NCI-H1436 treated with DMSO at 0.1 percent for 48 hours (cell line): ENCODE results near the gene SHB.

Experiments used
- DNase-seq: peaks from one replicate; lab custom pipeline; 2025; lab: John Stamatoyannopoulos, UW

SHB gene

GRCh38 chr9:38042626-38043357 lies 26.2 kb downstream of the SHB start:
- DNase-seq, result no peak

DNA sequence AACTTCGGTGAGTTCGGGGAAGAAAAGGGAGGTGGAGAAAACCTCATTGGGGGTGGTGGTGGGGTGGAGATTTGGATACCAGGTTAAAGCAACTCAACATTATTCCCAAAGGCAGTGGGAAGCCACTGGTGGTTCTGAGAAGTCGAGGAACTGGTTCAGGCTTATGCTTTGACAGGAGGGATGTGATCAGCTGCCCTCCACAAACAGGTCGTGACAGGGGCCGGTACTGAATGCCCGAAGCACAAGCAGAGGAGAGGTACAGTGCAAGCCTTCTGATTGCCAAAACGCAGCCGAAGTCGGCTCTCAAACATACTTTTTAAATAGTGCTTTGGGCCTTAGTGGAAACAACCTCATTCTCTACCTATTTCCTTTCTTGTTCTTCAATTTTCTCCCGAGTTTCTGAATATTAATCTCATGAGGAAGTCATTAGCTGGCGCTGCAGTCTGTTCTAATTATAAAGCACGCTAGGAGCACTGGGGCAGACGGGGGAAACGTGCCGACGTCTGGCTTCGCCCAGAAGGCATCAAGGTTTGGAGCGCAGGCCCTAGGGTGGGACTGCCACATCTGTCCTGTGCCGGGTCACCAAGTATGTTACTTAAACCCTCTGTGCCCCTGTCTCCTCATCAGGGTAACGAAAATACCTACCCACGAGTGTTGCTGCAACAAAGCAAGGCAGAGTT lies 27.3 kb downstream of the SHB start:
- no peak for DNase-seq

GRCh38 chr9:38039907-38040682 lies 28.9 kb downstream of the SHB start:
- no peak for DNase-seq

DNA sequence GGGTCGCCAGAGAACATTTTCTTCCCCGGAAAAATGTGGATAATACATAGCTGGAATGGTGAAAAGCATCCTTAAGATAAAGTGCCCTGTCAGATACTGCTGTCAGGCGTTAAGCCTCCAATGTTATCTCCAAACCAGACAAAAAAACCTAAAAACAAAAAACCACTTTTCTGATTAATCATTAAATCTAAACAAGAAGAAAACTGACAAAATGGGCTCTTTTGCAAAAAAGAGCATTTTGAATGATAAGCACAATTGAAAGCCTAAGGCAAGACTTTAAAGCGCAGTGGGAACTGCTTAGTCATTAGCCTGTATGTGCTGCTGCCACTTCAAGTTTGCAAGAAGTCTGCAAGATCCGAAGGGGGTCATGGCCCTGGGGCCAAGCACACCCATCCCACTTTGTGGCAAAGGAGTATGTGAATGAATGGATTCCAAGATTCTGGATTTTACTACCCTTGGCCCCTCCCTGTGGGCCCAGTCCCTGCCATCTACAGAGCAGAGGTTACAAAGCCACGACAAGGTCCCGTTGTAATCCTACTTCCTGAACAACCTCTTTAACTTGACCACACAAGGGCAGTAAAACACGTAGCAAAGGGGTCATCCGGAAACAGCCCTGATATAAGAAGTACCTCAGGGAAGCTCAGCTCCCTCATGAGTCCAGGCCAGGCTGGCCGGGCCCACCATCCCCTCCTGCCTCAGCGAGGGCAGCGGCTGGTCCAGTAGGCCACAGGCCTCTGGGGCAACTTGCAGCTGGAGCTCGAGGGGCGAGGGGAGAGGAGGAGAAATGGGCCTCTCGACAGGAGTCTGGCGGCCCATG lies 29.7 kb downstream of the SHB start:
- no peak for DNase-seq

DNA sequence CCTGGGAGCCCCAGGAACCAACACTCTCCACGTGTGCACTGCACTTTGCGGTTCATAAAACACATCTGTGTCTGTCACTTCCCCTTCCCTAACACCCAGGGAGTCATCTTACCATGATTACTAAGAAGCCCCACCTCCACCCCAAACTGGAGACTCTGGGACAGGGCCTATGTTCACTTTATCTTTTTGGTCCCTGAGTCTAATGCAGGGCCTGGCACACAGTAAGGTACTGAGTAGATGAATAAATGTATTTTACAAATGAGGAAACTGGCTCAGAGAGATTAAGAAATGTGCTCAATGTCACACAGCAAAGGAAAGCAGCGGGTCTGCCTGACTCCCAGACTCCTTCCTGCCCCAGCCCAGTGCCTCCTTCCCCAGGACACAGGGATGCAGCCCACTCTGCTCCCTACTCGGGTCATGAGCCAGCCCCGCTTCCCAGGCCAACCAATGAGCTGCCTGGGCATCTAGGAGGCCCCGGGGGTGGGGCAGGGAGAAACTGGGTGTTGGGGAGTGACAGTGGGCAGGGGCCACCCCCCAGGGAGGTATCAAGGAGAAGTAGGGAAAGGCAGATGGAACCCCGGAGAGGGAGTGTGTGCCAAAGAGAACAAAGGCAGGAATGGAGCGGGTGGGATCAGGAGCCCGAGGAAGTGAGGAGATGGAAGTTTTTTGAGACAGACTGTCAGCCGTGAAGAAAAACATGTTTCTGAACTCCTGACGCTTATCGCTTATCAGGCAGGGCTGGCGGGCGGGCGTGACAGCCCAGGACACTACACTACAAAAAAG lies 30.5 kb downstream of the SHB start:
- no peak for DNase-seq

DNA sequence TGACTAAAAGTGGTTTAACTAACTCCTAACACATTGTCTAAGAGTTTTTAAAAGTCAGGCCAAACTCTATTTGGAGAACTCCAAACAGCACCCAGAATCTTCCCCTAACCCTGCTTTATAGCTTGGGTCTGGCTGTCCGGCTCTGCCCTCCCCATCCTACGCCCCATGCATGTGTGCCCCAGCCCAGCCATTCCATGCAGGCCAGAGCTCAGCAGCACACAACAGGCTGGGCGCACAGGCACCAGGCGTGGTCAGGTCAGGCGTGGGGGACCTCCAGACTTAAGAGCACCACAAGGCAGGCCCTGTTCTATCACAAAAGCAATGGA lies 31.1 kb downstream of the SHB start:
- no peak for DNase-seq

DNA sequence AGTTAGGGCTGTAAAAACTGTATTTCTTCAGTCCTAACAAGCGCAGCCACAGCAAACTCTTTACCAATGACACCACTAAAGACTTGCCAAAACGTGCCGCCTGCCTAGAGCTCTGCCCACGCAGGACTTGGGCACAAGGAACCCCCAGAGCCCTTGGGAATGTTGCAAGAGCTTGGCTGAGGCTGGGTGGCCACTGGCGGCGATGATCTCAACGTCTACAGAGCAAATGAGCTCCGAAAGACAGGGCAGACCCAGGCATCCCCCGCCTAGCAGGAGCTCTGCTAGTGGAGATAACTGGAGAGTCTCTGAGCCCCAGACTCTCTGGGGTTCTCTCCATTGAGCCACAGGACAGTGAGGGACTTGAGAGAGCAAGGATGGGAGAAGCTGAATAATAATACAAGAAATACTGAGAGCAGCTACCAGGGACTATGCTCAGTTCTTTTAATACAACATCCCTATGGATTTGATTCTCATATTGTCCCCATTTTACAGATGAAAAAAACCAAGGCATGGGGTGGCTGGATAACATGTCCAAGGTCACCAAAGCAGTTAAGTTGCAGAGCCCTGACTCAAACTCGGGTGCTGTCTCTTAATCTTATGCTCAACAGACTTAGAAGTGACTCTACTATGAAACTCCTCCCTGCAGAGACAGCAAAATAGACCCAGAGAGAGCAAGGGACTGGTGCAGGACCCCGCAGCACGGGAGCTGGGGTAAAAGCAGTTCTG lies 32.5 kb downstream of the SHB start:
- DNase-seq, result no peak

DNA sequence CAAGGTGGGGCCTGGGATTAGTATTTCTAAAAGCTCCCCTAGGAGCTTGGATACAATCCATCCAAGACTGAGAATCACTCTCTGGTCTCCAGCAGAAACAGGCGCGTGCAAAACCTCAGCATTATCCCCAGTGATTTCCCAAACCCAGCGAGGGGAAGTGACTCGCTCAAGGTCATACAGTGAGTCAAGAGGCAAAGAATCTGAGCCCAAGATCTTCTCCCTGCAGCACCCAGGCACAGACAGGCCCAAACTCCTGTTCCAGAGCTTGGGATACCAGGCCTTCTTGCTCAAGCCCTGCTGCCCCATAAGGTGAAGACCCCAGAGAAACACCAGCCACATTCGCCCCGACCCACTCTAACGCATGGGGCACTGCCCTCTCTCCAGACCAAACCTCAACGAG lies 33.2 kb downstream of the SHB start:
- DNase-seq, result no peak

GRCh38 chr9:38033941-38034340 lies 35.1 kb downstream of the SHB start:
- DNase-seq, result no peak

DNA sequence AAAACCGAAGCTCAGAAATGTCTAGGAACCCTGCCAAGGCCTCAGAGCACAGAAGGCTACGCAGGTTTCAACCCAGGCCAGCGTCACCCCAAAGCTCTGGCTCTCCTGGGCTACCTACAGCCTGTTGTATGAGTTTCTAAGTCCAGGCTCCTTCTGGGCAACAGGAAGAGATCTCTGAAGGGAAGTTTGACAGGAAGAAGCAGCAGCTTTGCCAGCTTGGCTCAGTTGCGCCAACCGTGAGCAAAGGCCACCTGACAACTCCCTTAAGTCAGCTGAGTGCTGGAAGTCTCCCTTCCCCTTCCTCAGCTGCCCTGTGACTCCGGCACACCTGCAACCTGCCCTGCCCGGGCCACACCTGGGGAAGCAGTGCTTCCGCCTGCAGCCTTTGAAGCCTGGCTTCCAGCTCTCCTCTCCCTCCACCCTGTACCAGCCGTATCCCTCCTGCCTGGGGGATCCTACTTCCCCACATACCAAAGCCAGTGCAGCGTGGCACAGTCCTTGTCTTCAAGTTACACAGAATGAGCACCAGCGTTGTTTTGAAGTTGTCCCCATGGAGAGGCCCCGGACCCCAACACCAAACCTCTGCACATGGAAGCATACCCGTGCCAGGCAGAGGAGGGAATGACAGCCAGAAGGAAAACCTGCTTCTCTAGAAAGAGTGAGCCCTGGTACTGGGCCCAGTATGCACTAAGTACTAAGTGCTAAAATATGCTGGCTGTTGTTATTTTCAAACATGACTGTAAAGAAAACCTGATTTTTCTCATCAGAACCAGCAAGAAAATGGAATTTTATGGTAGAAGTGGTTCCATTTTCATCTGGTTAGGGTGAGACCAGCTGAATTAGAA lies 36.5 kb downstream of the SHB start:
- no peak for DNase-seq

- DNase-seq, result no peak
These were observed 37.4 kb downstream of the SHB start for GRCh38 chr9:38031594-38031993.

DNA sequence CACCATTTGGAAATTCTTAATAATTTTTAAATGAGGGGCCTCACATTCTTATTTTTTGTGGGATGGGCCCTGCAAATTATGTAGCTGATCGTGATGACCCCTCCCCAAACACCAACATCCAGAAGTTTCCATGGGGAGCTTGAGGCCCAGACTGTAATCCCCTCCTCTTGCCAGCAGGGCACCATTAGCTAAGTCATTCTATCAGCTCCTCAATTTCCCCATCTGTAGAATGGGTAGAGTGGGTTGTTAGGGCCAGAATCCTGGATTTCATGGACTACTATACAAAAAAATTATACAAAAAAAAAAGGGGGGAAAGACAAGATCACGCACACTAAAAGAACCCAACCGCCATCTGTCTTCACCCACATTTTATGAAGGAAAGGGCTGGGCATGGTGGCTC lies 38.4 kb downstream of the SHB start:
- no peak for DNase-seq

DNA sequence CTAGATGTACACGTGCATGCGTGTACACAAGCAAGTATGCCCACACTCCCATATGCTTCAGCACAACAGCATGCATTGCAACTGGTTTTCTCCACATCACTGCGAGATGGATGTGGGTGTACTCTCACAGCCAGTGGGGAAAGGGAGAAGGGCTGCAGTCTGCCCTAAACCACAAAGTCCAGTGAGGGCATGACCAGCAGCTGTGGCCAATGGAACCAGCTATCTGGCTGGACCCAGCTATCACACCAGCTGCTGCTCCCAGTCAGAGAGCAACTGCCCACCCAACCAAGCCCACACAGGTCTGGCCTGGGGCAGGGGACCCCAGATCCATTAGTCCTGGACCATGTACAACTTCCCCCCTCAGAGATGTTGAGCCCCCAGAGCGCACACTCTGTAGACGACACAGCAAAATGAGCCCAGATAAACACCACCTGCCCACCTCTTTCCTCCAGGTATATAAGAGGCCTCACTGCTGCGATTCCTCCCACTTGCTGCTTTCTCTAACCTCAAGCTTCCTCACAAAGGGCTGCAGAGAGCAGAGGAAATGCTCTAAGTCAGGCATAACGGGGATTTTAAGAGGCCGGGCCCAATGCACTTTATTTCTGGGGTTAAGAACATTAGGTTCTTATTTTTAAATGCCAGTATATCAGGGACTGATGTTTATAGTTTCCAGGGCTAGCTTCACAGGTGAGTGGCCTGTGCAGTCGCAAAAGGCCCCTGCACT lies 39.0 kb downstream of the SHB start:
- DNase-seq, result no peak

GRCh38 chr9:38027714-38028113 lies 41.3 kb downstream of the SHB start:
- no peak for DNase-seq

DNA sequence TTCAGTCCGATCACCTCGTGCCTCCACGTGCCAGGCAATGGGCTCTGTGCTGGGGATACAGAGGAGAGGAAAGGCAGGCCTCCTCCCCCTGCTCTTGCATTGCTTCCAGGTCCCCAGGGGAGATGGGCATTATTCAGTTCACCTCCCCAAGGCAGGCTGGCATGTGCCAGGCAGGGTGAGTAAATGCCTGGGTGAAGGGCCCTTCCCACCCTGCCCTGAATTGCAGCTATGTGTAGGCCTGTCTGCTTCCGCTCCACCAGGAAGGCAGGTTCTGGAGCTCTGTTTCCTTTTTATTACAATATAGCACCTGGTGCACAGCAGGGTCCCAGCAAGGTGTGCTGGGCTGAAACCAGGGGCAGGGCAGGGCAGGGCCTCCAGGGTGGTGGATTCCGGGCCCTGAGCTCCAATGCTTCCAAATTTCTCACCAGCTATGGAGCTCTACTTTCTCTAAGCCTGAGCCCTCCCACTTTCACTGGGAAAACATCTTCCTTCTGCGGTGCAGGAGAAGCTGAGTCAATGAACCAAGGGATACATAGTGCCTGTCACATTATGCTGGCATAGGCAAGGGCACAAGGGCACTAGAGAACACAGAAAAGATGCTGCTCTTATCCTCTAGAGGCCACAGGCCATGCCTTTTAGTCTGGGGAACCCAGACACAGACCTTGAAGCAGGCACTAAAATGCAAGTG lies 42.0 kb downstream of the SHB start:
- no peak for DNase-seq

DNA sequence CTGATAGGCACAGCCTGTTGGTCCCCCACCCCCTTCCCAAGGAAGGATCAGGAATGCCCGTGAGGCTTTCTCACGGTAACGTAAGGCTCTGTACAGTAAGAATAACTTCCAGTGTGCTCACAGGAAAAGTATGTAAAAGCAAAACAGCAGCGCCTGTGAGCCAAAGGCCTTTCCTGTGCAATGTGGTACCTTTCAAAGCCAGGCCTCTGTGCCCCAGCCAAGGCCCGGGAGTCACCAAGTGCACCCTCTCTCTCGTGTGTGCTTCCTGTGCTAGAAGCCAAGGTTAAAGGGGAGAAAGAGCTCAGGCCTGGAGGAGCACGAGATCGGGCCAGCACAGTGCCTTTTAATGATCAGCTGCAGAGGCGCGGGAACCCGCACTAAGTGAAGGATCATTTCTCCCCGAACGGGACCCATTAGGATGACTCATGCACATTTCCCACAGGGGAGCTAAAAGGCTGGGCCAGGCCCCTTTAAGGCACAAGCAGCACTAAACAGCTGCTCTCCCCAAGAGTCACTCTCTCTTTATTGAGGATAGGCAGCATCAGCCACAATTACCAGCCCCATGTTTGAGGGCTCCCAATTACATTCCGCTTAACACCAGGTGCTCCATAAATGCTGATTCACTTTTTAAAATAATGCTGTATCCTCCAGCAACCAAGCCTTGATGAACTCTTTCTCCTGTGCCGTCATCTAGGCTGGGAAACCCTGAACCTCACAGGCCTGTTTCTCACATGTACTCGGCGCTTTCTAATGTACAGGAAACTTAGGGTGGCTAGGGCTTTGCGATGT lies 42.8 kb downstream of the SHB start:
- peak; percentile 94 for DNase-seq

GRCh38 chr9:38025166-38025565 lies 43.9 kb downstream of the SHB start:
- DNase-seq, result no peak
